ENCODE measurements around the gene PGBD1. TPM values are rescaled to one million over a fixed set of nuclear protein-coding genes. Genes with fewer than 3 reads are reported as not detected.

The PGBD1 gene
- total and polyA plus RNA-seq, 2 of the 13 experiments (the other 11 are each of a cell fraction or from before 2014, with no cell fraction given) = 3.6 to 6.9 TPM

GRCh38 chr6:28337121-28337520 lies 55.7 kb downstream of the PGBD1 start:
- Histone ChIP-seq H3K36me3 (replicated peaks in 1 of 2; ENCODE audit: control insufficient read depth in 1 of 2, insufficient read depth in 2 of 2, low read length in 2 of 2) (no peaks in the 10 kb centered on the region), H3K27ac (ENCODE audit: extremely low read length, insufficient read depth, low read length) (no peak overlapping the region), H3K9ac (ENCODE audit: insufficient read depth, low read depth, low read length) (peak overlapping the region; percentile 88; the same call in 1 of the 2 replicates), H3K4me3 (replicated peaks in 1 of 3; ENCODE audit: insufficient read depth in 1 of 3, low read depth in 2 of 3, low read length in 3 of 3) (peak overlapping the region; percentile 78 to 94 (median 80)), H3K4me1 (ENCODE audit: insufficient read depth, low read length) (peaks cover 25% of the 10 kb centered on the region), H3K27me3 (ENCODE audit: control insufficient read depth in 1 of 2, insufficient read depth in 2 of 2, low read length in 2 of 2) (no peaks in the 10 kb centered on the region; a peak in 1 of 5 replicates), H4K20me1 (ENCODE audit: insufficient read depth, low read length) (no peaks in the 10 kb centered on the region), H3K9me3 (ENCODE audit: low read length) (peaks cover 8% of the 10 kb centered on the region), H2AFZ (ENCODE audit: low read length) (peak overlapping the region; percentile 9), H3K4me2 (ENCODE audit: low read depth, low read length) (peak overlapping the region; percentile 87), H3K79me2 (ENCODE audit: insufficient read depth, low read length) (peaks cover 9% of the 10 kb centered on the region)
- BruUV-seq (replicated peaks) = no TSS peak
- DNase-seq (ENCODE audit: low spot score) = no peak
- intact Hi-C loops (cut with micrococcal nuclease; ENCODE audit: unreplicated experiment) (no loop called here), in situ Hi-C loops (cut with HindIII; ENCODE audit: extremely low pct_ligation_motif_present, low pct_unique_long_range_greater_than_20kb) (no loop called here)
- no peak for FAIRE-seq
- TF ChIP-seq HCFC1 (IDR thresholded peaks at IDR 0.05; ENCODE audit: low read depth, low read length) (no peak), MEF2D (CRISPR knock-in tag; IDR thresholded peaks at IDR 0.05) (0 out of 2 replicates have a peak, but pooled peaks have one; percentile 8), ZNF816 (CRISPR knock-in tag; IDR thresholded peaks at IDR 0.05; ENCODE audit: borderline replicate concordance) (0 out of 2 replicates have a peak, but pooled peaks have one; percentile 15), ZNF503 (CRISPR knock-in tag; IDR thresholded peaks at IDR 0.05) (no peak)
- ChIA-PET CTCF (ENCODE audit: low intra/inter-chr PET ratio, low total read pairs) (no interaction called here), POLR2A (interaction anchor here (0.7 to 4.9 kb wide), 12 partner anchors 8 to 232 kb away, joined by 3 to 108 read pairs (median 16); partner anchors contain the start of genes ZKSCAN3, ZKSCAN4, ZKSCAN8 and ZSCAN26)
- ATAC-seq = no peak

GRCh38 chr6:28340310-28341095 lies 59.1 kb downstream of the PGBD1 start:
- WGBS (ENCODE audit: low lambda C conversion rate) = 24% methylated on average over 1 of the region's 1 CpG
- peaks cover 8% of the 10 kb centered on the region for H3K9me3 ChIP-seq (ENCODE audit: low read length)
- in situ Hi-C loops (cut with HindIII; ENCODE audit: extremely low pct_ligation_motif_present, low pct_unique_long_range_greater_than_20kb) = no loop called here
- H2AFZ ChIP-seq (ENCODE audit: low read length) = no peak overlapping the region
- no peaks in the 10 kb centered on the region; a peak in 1 of 5 replicates for H3K27me3 ChIP-seq (ENCODE audit: control insufficient read depth in 1 of 2, insufficient read depth in 2 of 2, low read length in 2 of 2)
- peaks cover 9% of the 10 kb centered on the region for H3K79me2 ChIP-seq (ENCODE audit: insufficient read depth, low read length)
- H3K4me2 ChIP-seq (ENCODE audit: low read depth, low read length) = no peak overlapping the region
- no peak overlapping the region for H3K27ac ChIP-seq (ENCODE audit: extremely low read length, insufficient read depth, low read length)
- ATAC-seq = no peak
- no TSS peak for BruUV-seq (replicated peaks)
- ChIA-PET POLR2A (interaction anchor here (2.0 kb wide), 1 partner anchor 73 kb away, joined by 5 read pairs; the partner anchor contains the start of gene ZSCAN26), CTCF (ENCODE audit: low intra/inter-chr PET ratio, low total read pairs) (no interaction called here)
- no peak for DNase-seq (ENCODE audit: low spot score)
- intact Hi-C loops (cut with micrococcal nuclease; ENCODE audit: unreplicated experiment) = no loop called here
- no peak overlapping the region for H3K4me3 ChIP-seq (replicated peaks in 1 of 3; ENCODE audit: insufficient read depth in 1 of 3, low read depth in 2 of 3, low read length in 3 of 3)
- no peaks in the 10 kb centered on the region for H3K36me3 ChIP-seq (replicated peaks in 1 of 2; ENCODE audit: control insufficient read depth in 1 of 2, insufficient read depth in 2 of 2, low read length in 2 of 2)
- TF ChIP-seq ZNF75D (CRISPR knock-in tag; IDR thresholded peaks at IDR 0.05; ENCODE audit: borderline replicate concordance) (no peak), KDM5B (CRISPR knock-in tag; IDR thresholded peaks at IDR 0.05; ENCODE audit: borderline replicate concordance) (no peak), YEATS2 (CRISPR knock-in tag; IDR thresholded peaks at IDR 0.05; ENCODE audit: borderline replicate concordance) (no peak), ZZZ3 (CRISPR knock-in tag; IDR thresholded peaks at IDR 0.05; ENCODE audit: borderline replicate concordance) (no peak), AKAP8 (CRISPR knock-in tag; IDR thresholded peaks at IDR 0.05) (no peak), TFDP2 (CRISPR knock-in tag; IDR thresholded peaks at IDR 0.05) (no peak), ARNT (IDR thresholded peaks at IDR 0.05) (no peak)
- no peak for FAIRE-seq
- H4K20me1 ChIP-seq (ENCODE audit: insufficient read depth, low read length) = no peaks in the 10 kb centered on the region
- no peak overlapping the region for H3K9ac ChIP-seq (ENCODE audit: insufficient read depth, low read depth, low read length)
- H3K4me1 ChIP-seq (ENCODE audit: insufficient read depth, low read length) = peaks cover 27% of the 10 kb centered on the region

Measured in HepG2 (cell line).